Activated T-helper 1 cell treated with Interleukin-2 at 50 U/mL for 16 hours (primary cell): ENCODE data around the gene ELFN2.
"Not testable (repeated sequence)": the region's sequence is repeated elsewhere in the genome, so short reads cannot be mapped to it uniquely, and the experiment has no call there.

Experiments
- DNase-seq: peaks from one replicate; pipeline ENCODE4 v3.0.0-alpha.2; 2020; ENCODE audit warnings: low read depth

The ELFN2 gene

DNA sequence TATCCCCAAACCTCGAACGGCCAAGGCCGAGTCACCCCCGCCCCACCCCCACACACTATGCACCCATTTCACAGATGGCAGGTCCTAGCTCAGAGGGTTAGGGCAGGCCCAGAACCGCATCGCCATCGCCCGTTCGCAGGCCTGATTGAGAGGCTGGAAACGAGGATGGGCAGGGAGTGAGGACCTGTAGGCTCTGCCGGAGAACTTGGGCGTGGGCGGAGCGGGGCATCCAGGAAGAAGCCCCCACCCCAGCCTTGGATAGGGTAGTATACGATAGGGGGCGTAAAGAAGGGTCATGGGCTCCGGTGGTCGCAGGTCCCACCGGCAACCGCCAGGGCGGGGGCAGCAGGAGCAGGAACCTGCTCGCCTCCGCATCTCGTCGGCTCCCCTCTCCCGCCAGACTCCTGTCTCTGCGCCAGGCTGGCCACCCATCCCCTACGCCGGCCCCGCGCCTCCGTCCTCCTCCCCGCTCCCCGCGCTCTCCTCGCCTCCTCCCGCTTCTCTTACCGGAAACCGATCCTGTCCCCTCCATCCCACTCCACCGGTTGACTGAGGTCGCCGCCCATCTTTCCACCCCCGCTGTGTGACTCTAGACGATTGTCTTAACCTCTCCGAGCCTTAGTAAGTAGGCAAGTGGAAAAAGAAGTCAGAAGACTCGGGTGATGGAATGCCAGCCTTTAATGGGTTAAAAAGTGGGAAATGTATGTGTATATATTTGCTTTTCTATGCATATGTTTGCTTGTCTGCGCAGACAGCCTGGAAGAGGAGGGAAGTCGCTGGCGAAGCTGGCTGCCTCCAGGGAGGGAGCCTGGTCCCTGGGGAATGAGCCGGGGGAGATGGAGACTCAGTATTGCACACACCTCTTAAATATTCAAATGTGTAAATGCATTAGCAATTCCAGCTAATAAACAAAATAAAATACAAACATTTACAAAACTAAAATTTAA, 92.1 kb downstream of the ELFN2 start:
- DNase-seq, result no peak

DNA sequence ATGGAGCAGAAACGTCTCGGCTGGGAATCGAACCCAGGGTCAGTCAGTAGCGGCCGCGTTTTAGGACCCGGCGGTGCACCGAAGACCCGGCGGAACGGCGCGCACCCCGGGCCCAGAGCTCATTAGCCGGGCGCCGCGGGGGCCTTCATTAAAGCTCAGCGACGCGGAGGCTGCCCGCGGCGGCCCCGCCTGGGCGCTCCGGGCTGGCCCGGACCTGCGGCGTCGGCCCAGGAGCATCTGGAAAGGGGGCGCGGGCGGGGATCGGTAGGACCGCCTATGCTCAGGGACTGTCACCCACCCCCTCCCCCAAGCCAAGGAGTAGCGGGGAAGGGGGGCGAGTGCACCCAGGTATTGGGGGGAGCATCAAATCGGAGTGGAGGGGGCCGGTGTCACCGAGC, 92.8 kb downstream of the ELFN2 start:
- DNase-seq, result no peak

GRCh38 chr22:37333724-37334460, 93.4 kb downstream of the ELFN2 start:
- no peak for DNase-seq

- no peak for DNase-seq
These were observed 95.3 kb downstream of the ELFN2 start for GRCh38 chr22:37331856-37332536.

DNA sequence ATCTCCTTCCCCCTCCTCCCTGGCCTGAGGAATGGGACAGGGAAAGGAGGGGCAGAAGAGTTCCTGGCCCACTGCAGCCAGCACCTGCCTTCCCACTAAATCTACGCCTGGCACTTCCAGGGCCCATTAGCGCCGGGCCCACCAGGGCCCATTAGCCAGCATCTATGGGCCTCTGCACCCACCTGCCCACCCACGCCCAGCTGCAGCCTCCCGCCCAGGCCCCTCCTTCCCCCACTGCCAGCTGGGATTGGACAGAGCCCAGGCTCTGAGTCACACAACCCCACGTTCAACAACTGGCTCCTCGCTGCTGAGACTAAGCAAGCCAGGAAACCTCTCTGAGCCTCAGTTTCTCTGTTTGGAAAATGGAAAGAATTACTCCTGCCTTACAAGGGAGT, 96.2 kb downstream of the ELFN2 start:
- DNase-seq, result no peak

DNA sequence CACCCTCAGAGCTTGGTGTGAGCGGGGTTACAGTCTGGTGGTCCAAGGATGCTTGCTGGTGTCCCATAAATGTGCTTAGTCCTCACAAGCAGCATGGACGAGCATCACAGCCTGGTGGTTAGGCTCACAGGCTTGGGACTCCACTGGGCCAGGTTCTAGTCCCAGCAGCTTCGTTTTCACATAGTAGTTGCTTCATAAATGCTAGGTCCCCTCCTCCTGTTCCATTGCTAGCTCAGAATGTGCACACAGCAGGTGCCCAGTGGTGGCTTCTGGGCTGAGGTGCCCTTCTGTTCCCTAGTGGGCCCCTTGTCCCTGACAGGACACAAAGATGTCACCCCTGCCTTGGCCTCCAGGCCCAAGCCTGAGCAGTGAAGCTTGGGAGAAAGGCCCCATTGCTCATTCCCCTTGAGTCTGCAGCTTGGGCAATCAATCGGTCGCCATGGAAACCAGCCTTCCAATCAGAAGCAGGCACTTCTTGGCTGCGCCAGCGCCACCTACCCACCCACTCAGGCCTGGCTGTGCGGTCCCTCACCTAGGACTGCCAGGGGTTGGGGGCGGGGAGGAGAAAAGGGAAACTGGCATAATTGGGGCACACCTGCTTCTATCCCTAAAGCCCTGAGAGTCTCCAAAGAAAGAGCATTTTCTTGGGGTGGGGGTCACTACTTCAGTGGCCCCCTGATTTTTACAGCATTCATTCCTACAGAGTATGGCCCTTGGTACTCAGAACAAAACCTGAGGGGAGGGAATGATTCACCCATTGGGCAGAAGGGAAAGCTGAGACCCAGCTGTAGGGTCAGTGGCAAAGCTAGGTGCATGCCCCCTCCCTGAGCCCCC, 96.9 kb downstream of the ELFN2 start:
- no peak for DNase-seq

DNA sequence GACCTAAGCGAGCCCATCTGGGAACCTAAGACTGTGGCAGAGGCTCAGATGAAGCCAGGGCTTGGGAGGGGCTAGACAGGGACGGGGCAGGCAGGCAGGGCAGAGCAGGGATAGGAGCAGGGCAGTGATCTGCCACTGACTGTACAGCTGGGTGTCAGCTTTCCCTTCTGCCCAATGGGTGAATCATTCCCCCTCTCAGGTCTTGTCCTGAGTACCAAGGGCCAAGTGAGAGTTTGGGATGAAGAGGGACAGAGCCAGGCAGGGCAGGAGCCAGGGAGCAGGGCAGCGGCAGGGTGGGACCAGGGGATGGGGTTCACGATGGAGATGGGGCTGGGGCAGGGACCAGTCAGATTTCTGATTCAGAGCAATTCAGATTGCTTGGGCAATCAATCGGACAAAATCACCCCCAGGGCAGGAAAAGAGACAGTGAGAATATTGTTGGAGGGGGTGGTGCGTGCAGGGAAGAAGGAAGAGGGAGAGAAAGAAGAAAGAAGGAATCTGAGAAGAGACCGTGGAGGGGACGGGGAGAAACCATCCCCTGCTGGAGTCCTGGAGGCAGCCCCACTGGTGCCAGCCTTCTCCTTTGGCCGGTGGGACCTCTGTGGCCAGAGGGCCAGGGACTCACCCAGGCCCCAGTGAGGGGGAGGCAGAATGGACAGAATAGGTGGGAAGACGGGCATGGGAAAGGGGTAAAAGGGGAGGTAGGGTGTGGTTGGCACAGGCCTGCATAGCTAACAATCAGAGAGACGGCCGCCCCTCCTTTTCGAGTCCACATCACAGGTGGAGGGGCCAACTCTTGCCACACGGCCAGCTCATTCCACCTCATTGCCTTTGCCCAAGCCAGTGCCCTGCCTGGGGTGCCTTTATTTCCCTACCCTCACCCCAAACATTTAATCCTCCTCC, 97.8 kb downstream of the ELFN2 start:
- no peak for DNase-seq

DNA sequence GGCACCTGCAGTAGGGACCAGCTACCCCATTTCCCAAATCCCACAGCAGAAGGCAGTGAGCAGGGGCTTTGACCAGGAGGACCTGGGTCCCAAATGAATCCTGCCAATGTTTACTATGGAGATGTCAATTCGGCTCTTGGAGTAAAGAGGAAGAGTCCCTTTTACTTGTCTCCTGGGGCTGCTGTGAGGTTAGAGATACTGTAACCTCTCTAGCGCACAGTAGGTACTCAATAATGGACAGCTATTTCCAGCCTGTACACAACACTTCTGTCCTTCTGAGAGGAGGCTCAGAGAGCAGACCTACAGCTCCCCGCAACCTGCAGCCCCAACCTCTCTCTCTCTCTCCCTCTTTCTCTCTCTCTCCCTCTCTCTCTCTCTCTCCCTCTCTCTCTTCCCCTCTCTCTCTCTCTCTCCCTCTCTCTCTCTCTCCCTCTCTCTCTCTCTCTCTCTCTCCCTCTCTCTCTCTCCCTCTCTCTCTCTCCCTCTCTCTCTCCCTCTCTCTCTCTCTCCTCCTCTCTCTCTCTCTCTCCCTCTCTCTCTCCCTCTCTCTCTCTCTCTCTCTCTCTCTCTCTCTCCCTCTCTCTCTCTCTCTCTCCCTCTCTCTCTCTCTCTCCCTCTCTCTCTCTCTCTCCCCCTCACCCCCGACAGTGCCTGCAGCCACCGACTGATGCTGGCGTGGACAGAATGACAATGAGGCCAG, 98.6 kb downstream of the ELFN2 start:
- not testable (repeated sequence) for DNase-seq

DNA sequence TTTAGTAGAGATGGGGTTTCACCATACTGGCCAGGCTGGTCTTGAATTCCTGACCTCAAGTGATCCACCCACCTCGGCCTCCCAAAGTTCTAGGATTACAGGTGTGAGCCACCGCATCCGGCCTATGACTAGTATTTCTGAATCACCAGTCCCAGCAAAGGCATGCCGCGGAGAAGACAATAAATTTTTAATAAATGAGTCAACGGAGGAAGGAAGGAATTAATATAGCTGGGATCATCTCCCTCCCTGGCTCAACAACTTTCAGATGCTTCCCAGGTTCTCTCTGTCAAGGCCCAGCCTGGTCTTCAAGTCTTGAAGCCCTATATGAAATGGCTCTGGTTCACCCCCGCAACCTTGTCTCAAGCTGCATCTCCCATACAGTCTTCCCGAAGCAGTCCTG, 99.3 kb downstream of the ELFN2 start:
- DNase-seq, result no peak

GRCh38 chr22:37326726-37327125, 100.6 kb downstream of the ELFN2 start:
- DNase-seq, result no peak

- no peak for DNase-seq
These were observed 102.3 kb downstream of the ELFN2 start for GRCh38 chr22:37325039-37325395.

- DNase-seq, result no peak
These were observed 102.8 kb downstream of the ELFN2 start for GRCh38 chr22:37324340-37325038.

- DNase-seq, result no peak
These were observed 106.3 kb downstream of the ELFN2 start for GRCh38 chr22:37320726-37321677.

DNA sequence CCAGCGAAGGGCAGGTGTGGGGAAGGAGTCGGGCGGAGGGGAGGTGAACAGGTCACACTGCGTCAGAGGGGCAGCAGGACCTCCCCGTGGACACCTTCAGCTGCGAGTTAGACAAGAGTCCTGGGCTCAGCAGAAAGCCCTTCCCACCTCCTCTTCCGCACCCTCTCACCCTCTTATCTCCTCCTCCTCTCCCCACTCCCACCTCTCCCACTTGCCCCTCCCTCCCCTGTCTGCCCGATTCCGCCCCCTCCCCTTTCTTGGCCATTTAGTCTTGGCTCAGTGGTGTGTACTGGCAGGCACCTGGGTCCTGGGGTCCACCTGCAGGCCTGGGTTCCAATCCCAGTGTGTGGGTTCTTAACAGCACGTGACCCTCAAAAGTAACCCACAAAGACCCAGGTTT, 107.8 kb downstream of the ELFN2 start:
- no peak for DNase-seq

GRCh38 chr22:37318364-37319109, 108.7 kb downstream of the ELFN2 start:
- no peak for DNase-seq
